SU-DHL-6 (cell line): ENCODE measurements around the gene RNF32.

Experiments used
- CTCF ChIP-seq: fragments of 200-600 bp; sonication (generic); IDR thresholded peaks from one replicate; pipeline ENCODE4 v1.5.1; 2017; ENCODE audit warnings: antibody characterized with exemption, mild to moderate bottlenecking, low read length, moderate library complexity; ENCODE audit not compliant: insufficient read depth, poor library complexity, severe bottlenecking
- EZH2phosphoT487 ChIP-seq: fragments of 200-600 bp; sonication (generic), shearing (Covaris generic); conservative IDR thresholded peaks from 2 replicates; pipeline ENCODE4 v1.6.1; 2018; ENCODE audit warnings: mild to moderate bottlenecking, antibody characterized with exemption, low read length, moderate library complexity, mixed read lengths

DNA sequence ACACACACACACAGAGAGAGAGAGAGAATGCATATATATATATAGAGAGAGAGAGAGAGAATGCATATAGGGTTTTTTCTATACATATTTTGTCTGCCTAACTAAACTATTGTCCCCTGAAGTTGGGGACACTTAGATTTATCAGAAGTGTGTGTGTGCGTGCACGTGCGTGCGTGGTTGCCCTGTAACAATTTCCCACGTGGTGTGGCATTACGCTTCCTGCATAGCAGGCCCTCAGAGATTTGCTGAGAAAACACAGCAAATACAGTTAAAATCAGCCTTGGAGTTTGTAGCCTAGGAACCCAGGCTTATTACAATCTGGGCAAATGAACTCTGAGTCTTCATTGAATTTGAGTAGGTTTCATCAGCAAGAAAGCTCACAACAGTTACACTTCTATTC lies 14.7 kb downstream of the RNF32 start:
- TF ChIP-seq CTCF (no peak), EZH2phosphoT487 (no peak)
